SU-DHL-6 (cell line): ENCODE data around the gene NFE2L3.
"Not testable (repeated sequence)": the region's sequence is repeated elsewhere in the genome, so short reads cannot be mapped to it uniquely, and the experiment has no call there.

Source experiments
- CTCF ChIP-seq: fragments of 200-600 bp; sonication (generic); IDR thresholded peaks from one replicate; pipeline ENCODE4 v1.5.1; 2017; ENCODE audit warnings: antibody characterized with exemption, mild to moderate bottlenecking, low read length, moderate library complexity; ENCODE audit not compliant: insufficient read depth, poor library complexity, severe bottlenecking
- EZH2phosphoT487 ChIP-seq: fragments of 200-600 bp; sonication (generic), shearing (Covaris generic); conservative IDR thresholded peaks from 2 replicates; pipeline ENCODE4 v1.6.1; 2018; ENCODE audit warnings: mild to moderate bottlenecking, antibody characterized with exemption, low read length, moderate library complexity, mixed read lengths

DNA sequence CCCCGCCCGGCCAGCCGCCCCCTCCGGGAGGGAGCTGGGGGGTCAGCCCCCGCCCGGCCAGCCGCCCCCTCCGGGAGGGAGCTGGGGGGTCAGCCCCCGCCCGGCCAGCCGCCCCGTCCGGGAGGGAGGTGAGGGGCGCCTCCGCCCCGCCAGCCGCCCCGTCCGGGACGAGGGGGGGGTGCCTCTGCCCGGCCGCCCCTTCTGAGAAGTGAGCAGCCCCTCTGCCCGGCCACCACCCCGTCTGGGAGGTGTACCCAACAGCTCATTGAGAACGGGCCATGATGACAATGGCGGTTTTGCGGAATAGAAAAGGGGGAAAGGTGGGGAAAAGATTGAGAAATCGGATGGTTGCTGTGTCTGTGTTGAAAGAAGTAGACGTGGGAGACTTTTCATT, 3.7 kb upstream of the NFE2L3 start:
- not testable (repeated sequence) for TF ChIP-seq CTCF, EZH2phosphoT487
